DLD1 (cell line): Measurements from ENCODE around the gene MAP4K3.
"Not testable (repeated sequence)": the region's sequence is repeated elsewhere in the genome, so short reads cannot be mapped to it uniquely, and the experiment has no call there.

Source experiments
- in situ Hi-C: cut with HindIII; loops from 2 replicates; pipeline ENCODE4 v1.10.0; 2017; ENCODE audit warnings: low sequenced_read_pairs

Gene MAP4K3

GRCh38 chr2:39247512-39248043 lies 189.5 kb downstream of the MAP4K3 start:
- in situ Hi-C loops, result no loop called here

GRCh38 chr2:39246382-39246980 lies 190.6 kb downstream of the MAP4K3 start:
- in situ Hi-C loops, result no loop called here

GRCh38 chr2:39244963-39245625 lies 192.0 kb downstream of the MAP4K3 start:
- in situ Hi-C loops, result not testable (repeated sequence)

- in situ Hi-C loops, result not testable (repeated sequence)
Observed at GRCh38 chr2:39244241-39244862, 192.7 kb downstream of the MAP4K3 start.

GRCh38 chr2:39243469-39244123 lies 193.5 kb downstream of the MAP4K3 start, which contains the start of gene CDKL4:
Gene CDKL4 (minus strand): TSS chr2:39243970.
- in situ Hi-C loops, result no loop called here

- in situ Hi-C loops, result no loop called here
Observed at GRCh38 chr2:39241588-39241987, 195.5 kb downstream of the MAP4K3 start.

GRCh38 chr2:39240758-39241157 lies 196.3 kb downstream of the MAP4K3 start:
- in situ Hi-C loops, result no loop called here

GRCh38 chr2:39234754-39235153 lies 202.3 kb downstream of the MAP4K3 start:
- in situ Hi-C loops, result no loop called here

GRCh38 chr2:39232141-39232540 lies 204.9 kb downstream of the MAP4K3 start:
- in situ Hi-C loops, result no loop called here

- in situ Hi-C loops, result no loop called here
Observed at GRCh38 chr2:39228413-39229209, 208.5 kb downstream of the MAP4K3 start.

GRCh38 chr2:39227628-39228412 lies 209.3 kb downstream of the MAP4K3 start:
- in situ Hi-C loops, result no loop called here

- in situ Hi-C loops, result no loop called here
Observed at GRCh38 chr2:39225567-39225966, 211.5 kb downstream of the MAP4K3 start.

GRCh38 chr2:39223909-39224308 lies 213.2 kb downstream of the MAP4K3 start:
- in situ Hi-C loops, result loop anchor here (25.0 kb wide), 1 partner anchor 287 kb away; no protein-coding TSS in a partner anchor

- in situ Hi-C loops, result loop anchor here (25.0 kb wide), 1 partner anchor 284 kb away; no protein-coding TSS in a partner anchor
Observed at GRCh38 chr2:39221459-39221858, 215.6 kb downstream of the MAP4K3 start.

GRCh38 chr2:39220136-39220535 lies 216.9 kb downstream of the MAP4K3 start:
- in situ Hi-C loops, result loop anchor here (25.0 kb wide), 1 partner anchor 283 kb away; no protein-coding TSS in a partner anchor

GRCh38 chr2:39218391-39218790 lies 218.7 kb downstream of the MAP4K3 start:
- in situ Hi-C loops, result loop anchor here (10.0 to 25.0 kb wide), 2 partner anchors 154 to 281 kb away; no protein-coding TSS in a partner anchor

- in situ Hi-C loops, result loop anchor here (10.0 to 25.0 kb wide), 2 partner anchors 152 to 280 kb away; no protein-coding TSS in a partner anchor
Observed at GRCh38 chr2:39217192-39217550, 219.9 kb downstream of the MAP4K3 start.

GRCh38 chr2:39216346-39217191 lies 220.5 kb downstream of the MAP4K3 start:
- in situ Hi-C loops, result loop anchor here (10.0 to 25.0 kb wide), 2 partner anchors 152 to 279 kb away; no protein-coding TSS in a partner anchor
